ENCODE measurements around the gene ASCC2.
A peak's percentile ranks its signal among the peaks of the same experiment; 100 is the strongest.

Gene ASCC2, protein sequence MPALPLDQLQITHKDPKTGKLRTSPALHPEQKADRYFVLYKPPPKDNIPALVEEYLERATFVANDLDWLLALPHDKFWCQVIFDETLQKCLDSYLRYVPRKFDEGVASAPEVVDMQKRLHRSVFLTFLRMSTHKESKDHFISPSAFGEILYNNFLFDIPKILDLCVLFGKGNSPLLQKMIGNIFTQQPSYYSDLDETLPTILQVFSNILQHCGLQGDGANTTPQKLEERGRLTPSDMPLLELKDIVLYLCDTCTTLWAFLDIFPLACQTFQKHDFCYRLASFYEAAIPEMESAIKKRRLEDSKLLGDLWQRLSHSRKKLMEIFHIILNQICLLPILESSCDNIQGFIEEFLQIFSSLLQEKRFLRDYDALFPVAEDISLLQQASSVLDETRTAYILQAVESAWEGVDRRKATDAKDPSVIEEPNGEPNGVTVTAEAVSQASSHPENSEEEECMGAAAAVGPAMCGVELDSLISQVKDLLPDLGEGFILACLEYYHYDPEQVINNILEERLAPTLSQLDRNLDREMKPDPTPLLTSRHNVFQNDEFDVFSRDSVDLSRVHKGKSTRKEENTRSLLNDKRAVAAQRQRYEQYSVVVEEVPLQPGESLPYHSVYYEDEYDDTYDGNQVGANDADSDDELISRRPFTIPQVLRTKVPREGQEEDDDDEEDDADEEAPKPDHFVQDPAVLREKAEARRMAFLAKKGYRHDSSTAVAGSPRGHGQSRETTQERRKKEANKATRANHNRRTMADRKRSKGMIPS

DNA sequence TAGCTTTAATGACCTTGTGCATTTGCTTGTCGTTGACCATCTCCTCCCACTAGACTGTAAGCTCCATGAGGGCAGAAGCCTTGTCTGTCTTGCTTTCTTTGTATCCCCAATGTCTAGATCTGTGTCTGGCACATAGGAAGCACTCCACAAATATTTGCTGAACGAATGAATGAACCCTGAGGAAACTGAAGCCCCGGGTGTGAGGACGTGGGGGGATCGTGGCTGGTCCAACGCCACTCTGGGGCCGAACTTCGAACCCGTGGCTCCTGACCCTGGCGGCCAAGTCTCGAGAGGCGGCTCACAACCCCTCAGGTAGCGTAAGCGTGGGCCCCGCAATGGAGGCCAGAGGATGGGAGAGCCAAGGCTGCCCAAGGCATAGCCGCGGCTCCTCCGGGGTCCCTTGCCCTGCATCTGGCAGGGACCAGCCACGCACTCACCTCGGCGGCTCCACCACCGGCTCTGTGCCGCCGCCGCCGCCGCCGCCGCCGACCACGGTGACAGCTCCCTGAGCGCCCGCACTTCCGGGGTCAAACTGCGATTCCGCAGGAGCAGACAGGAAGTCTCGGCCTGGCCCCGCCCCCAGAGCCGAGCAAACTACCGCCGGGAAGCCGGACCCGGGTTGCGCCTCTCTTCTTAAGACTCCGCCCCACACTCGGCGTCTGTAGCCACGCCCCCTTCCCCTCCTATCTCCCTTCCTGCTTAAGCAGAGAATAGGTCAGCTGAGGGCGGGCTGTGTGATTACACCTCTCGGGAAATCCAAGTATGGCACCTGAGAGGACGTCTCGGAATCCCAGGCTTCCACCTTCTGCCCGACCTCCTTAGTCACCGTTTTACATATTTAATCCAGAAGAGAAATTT, at the start of gene ASCC2:
ASCC2 (minus strand) TSS at position 534 of the 858 bp plus-strand sequence. CDS start 5,949 bp downstream, outside the sequence.
- Histone ChIP-seq H3K4me2 (ENCODE audit: low read length) (peak within 1 kb of the TSS; percentile 66), H3K4me1 (peaks cover 4% of the 10 kb centered on the region), H3K27me3 (ENCODE audit: control insufficient read depth, insufficient read depth, low read length) (no peaks in the 10 kb centered on the region), H3K9ac (peak within 1 kb of the TSS; percentile 67), H2AFZ (peak within 1 kb of the TSS; percentile 97), H3K27ac (peak within 1 kb of the TSS; percentile 83), H3K9me3 (ENCODE audit: control insufficient read depth, low read length) (no peaks in the 10 kb centered on the region), H3K79me2 (no peaks in the 10 kb centered on the region), H3K36me3 (ENCODE audit: control insufficient read depth, insufficient read depth, low read length) (no peaks in the 10 kb centered on the region), H3K4me3 (ENCODE audit: low read depth, low read length) (peak within 1 kb of the TSS; percentile 87)
- TF ChIP-seq, protein P1, sequence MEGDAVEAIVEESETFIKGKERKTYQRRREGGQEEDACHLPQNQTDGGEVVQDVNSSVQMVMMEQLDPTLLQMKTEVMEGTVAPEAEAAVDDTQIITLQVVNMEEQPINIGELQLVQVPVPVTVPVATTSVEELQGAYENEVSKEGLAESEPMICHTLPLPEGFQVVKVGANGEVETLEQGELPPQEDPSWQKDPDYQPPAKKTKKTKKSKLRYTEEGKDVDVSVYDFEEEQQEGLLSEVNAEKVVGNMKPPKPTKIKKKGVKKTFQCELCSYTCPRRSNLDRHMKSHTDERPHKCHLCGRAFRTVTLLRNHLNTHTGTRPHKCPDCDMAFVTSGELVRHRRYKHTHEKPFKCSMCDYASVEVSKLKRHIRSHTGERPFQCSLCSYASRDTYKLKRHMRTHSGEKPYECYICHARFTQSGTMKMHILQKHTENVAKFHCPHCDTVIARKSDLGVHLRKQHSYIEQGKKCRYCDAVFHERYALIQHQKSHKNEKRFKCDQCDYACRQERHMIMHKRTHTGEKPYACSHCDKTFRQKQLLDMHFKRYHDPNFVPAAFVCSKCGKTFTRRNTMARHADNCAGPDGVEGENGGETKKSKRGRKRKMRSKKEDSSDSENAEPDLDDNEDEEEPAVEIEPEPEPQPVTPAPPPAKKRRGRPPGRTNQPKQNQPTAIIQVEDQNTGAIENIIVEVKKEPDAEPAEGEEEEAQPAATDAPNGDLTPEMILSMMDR (IDR thresholded peaks at IDR 0.05) = no peak

DNA sequence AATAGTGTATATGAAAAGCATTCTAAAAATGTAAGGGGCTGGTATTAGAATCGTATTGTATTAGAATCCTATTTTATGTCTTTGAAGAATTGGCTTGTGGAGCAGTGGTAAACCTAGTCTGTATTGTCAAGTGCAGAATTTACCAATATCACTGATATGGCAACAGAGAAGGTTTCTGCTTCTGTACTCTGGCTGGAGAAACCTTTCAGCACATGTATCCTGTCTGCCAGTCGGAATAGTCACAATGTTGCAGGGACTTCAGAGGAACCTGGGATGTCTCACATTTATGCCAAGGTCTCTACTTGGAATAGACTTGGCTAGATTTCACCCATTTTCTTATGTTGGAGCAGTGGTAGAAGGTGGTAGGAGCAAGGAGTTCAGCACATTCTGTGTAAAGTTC, 49.3 kb upstream of the ASCC2 start:
- Histone ChIP-seq H3K4me1 (no peaks in the 10 kb centered on the region), H3K4me2 (ENCODE audit: low read length) (no peak overlapping the region), H3K27ac (no peak overlapping the region), H3K79me2 (peaks cover 21% of the 10 kb centered on the region), H3K9me3 (ENCODE audit: control insufficient read depth, low read length) (no peaks in the 10 kb centered on the region), H2AFZ (no peak overlapping the region), H3K36me3 (ENCODE audit: control insufficient read depth, insufficient read depth, low read length) (no peaks in the 10 kb centered on the region), H3K9ac (no peak overlapping the region), H3K4me3 (ENCODE audit: low read depth, low read length) (no peak overlapping the region), H3K27me3 (ENCODE audit: control insufficient read depth, insufficient read depth, low read length) (no peaks in the 10 kb centered on the region)
- TF ChIP-seq, protein P1 (IDR thresholded peaks at IDR 0.05) = no peak

DNA sequence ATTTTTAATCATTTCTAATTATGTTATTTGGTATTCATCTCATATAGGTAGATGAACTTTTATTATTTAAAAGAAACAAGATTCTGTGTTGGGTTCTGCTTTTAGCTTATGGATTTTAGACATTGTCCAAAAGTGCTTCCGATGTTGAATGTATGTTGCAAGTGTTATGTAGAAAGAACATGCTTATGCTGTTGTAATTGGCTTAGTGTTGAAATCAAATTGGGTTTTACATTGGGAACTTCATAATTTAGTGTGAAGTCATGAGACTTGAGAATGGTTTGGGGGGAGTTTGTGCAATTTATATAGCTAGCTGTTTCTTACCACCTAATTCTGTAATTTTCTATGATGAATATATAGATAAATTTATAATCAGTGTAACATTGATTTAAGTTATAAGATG, 48.5 kb upstream of the ASCC2 start:
- Histone ChIP-seq H2AFZ (no peak overlapping the region), H3K27me3 (ENCODE audit: control insufficient read depth, insufficient read depth, low read length) (no peaks in the 10 kb centered on the region), H3K9me3 (ENCODE audit: control insufficient read depth, low read length) (no peaks in the 10 kb centered on the region), H3K9ac (no peak overlapping the region), H3K4me3 (ENCODE audit: low read depth, low read length) (no peak overlapping the region), H3K27ac (no peak overlapping the region), H3K4me1 (no peaks in the 10 kb centered on the region), H3K4me2 (ENCODE audit: low read length) (no peak overlapping the region), H3K36me3 (ENCODE audit: control insufficient read depth, insufficient read depth, low read length) (no peaks in the 10 kb centered on the region), H3K79me2 (peaks cover 21% of the 10 kb centered on the region)
- TF ChIP-seq, protein P1 (IDR thresholded peaks at IDR 0.05) = no peak

DNA sequence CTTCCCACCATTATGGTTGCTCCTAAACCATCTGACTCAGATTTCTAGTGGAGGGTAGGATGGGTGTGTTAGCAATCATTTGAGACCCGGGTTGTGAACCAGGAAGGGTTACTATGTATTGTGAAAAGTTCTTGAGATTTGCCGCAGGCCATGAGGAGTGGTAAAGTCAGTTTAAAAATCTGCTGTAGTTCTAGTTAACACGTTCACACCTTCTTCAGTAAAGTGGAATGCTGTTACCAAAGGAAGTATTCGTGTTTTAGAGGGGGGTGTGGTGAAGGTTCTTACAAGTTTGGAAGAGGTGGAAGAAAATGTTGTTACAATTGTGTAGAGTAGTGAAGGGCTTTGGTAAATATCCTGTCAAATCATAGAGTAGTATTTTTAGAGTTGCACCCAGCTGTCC, 47.5 kb upstream of the ASCC2 start:
- H3K4me3 ChIP-seq (ENCODE audit: low read depth, low read length) = no peak overlapping the region
- peaks cover 18% of the 10 kb centered on the region for H3K79me2 ChIP-seq
- no peak overlapping the region for H3K27ac ChIP-seq
- TF ChIP-seq, protein P1 (IDR thresholded peaks at IDR 0.05) = no peak
- H3K4me2 ChIP-seq (ENCODE audit: low read length) = no peak overlapping the region
- H3K27me3 ChIP-seq (ENCODE audit: control insufficient read depth, insufficient read depth, low read length) = no peaks in the 10 kb centered on the region
- H2AFZ ChIP-seq = no peak overlapping the region
- no peaks in the 10 kb centered on the region for H3K36me3 ChIP-seq (ENCODE audit: control insufficient read depth, insufficient read depth, low read length)
- no peaks in the 10 kb centered on the region for H3K9me3 ChIP-seq (ENCODE audit: control insufficient read depth, low read length)
- H3K9ac ChIP-seq = no peak overlapping the region
- no peaks in the 10 kb centered on the region for H3K4me1 ChIP-seq
